ENCODE measurements around the gene TOB1. TPM values are rescaled to one million over a fixed set of nuclear protein-coding genes. Genes with fewer than 3 reads are reported as not detected.
A peak's percentile ranks its signal among the peaks of the same experiment; 100 is the strongest.

Gene TOB1
- total RNA-seq, 2 donors from 2014 or later, result 57.9 to 63.2 TPM

- ATAC-seq, result no peak
- intact Hi-C loops (cut with DNase I), result no loop called here
These were observed 41.7 kb downstream of the TOB1 start for GRCh38 chr17:50824429-50824828.

GRCh38 chr17:50822550-50822949, 43.6 kb downstream of the TOB1 start:
- DNase-seq (no peak), ATAC-seq (no peak)
- intact Hi-C loops (cut with DNase I), result no loop called here

More at GRCh38 chr17:50824429-50824828, 41.7 kb downstream of the TOB1 start:
- no peak for DNase-seq

- no peak for DNase-seq
- intact Hi-C loops (cut with DNase I), result no loop called here
- ATAC-seq, result no peak
These were observed 45.5 kb downstream of the TOB1 start for GRCh38 chr17:50820651-50821050.

GRCh38 chr17:50818921-50819657, 47.1 kb downstream of the TOB1 start:
- intact Hi-C loops (cut with DNase I), result no loop called here
- ATAC-seq, result no peak
- no peak for DNase-seq

- intact Hi-C loops (cut with DNase I), result no loop called here
- DNase-seq (no peak), ATAC-seq (no peak)
These were observed 47.9 kb downstream of the TOB1 start for GRCh38 chr17:50818261-50818660.

GRCh38 chr17:50817838-50818237, 48.3 kb downstream of the TOB1 start:
- intact Hi-C loops (cut with DNase I), result no loop called here
- ATAC-seq, result peak in 1 of 2 donors; percentile 20
- DNase-seq, result no peak

GRCh38 chr17:50816771-50817751, 49.1 kb downstream of the TOB1 start:
- intact Hi-C loops (cut with DNase I), result no loop called here
- DNase-seq (peak; percentile 67), ATAC-seq (peak; percentile 83 to 88)

GRCh38 chr17:50816271-50816670, 49.9 kb downstream of the TOB1 start:
- intact Hi-C loops (cut with DNase I), result no loop called here
- DNase-seq (no peak), ATAC-seq (no peak)

- DNase-seq (no peak), ATAC-seq (no peak)
- intact Hi-C loops (cut with DNase I), result no loop called here
These were observed 50.8 kb downstream of the TOB1 start for GRCh38 chr17:50815400-50815799.

GRCh38 chr17:50813583-50813982, 52.6 kb downstream of the TOB1 start:
- DNase-seq, result no peak
- no peak for ATAC-seq
- intact Hi-C loops (cut with DNase I), result no loop called here

Other genes starting within 250 kb of the TOB1 start
- 1 to 10 TPM; 1.4 to 5.2 TPM for gene ABCC3, start 231.5 kb downstream of the TOB1 start, total RNA-seq
- gene ANKRD40, start 158.4 kb downstream of the TOB1 start, total RNA-seq, result 10 to 100 TPM; 43.8 to 45.4 TPM
- gene LUC7L3, start 146.8 kb downstream of the TOB1 start, total RNA-seq, result 10 to 100 TPM; 49.4 to 66.9 TPM
- not detected for gene ANKRD40CL, start 98.8 kb downstream of the TOB1 start, total RNA-seq
- under 1 TPM; 0.15 to 0.50 TPM for gene WFIKKN2, start 30.8 kb downstream of the TOB1 start, total RNA-seq

Data from left cardiac atrium (tissue), 4 donors.